C4-2B (cell line): Measurements from ENCODE around the gene GRIP2.

ENCODE experiments used
- ZFX ChIP-seq: fragments of 450-650 bp; IDR thresholded peaks from 2 replicates; pipeline ENCODE4 v1.6.1; 2017
- TF ChIP-seq, protein P1 (sequence below): fragments of 450-650 bp; conservative IDR thresholded peaks from 2 replicates; pipeline ENCODE4 v1.5.1; 2017; ENCODE audit warnings: mild to moderate bottlenecking

DNA sequence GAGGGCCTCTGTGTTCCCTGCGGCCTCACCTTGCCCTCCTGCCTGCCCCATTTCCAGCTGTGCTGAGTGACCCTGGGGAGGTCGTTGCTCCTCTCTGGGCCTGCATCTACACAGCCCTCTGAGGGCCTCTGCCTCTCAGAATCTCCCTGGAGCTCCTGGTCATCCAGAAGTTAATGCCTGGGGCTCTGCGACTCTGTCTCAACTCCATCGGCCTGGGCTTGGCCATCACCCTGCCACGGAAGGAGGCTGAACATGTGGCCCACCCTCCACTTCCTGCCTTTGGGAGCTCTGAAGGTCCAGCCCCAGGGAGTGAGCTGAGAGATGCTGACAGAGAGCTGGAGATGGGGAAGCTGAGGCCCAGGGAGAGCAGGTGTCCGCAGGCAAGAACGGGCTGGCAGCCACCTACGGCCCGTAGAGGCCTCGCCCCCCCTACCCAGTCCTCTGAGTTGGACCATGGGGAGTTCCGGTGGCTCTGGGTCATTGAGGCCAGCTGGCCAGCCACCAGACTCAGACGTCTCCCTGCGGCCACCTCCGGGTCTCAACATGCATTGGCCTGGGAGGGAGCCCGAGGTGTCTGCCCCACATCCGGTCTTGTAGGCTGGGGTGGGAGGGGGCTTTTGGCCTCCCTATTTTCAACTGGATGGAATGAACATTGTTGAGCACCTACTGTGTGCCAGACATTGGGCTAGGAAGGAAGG, 34.2 kb downstream of the GRIP2 start:
- TF ChIP-seq, protein P1, sequence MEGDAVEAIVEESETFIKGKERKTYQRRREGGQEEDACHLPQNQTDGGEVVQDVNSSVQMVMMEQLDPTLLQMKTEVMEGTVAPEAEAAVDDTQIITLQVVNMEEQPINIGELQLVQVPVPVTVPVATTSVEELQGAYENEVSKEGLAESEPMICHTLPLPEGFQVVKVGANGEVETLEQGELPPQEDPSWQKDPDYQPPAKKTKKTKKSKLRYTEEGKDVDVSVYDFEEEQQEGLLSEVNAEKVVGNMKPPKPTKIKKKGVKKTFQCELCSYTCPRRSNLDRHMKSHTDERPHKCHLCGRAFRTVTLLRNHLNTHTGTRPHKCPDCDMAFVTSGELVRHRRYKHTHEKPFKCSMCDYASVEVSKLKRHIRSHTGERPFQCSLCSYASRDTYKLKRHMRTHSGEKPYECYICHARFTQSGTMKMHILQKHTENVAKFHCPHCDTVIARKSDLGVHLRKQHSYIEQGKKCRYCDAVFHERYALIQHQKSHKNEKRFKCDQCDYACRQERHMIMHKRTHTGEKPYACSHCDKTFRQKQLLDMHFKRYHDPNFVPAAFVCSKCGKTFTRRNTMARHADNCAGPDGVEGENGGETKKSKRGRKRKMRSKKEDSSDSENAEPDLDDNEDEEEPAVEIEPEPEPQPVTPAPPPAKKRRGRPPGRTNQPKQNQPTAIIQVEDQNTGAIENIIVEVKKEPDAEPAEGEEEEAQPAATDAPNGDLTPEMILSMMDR = no peak
- TF ChIP-seq ZFX = no peak
